GM18499 (cell line): ENCODE results near the gene FBL.

Experiments used
- ATAC-seq: cut with Tn5 transposase; IDR thresholded peaks from one replicate; pipeline ENCODE4 v1.9.1; 2021; ENCODE audit warnings: moderate number of reproducible peaks; ENCODE audit not compliant: insufficient read depth, unreplicated experiment

The FBL gene

DNA sequence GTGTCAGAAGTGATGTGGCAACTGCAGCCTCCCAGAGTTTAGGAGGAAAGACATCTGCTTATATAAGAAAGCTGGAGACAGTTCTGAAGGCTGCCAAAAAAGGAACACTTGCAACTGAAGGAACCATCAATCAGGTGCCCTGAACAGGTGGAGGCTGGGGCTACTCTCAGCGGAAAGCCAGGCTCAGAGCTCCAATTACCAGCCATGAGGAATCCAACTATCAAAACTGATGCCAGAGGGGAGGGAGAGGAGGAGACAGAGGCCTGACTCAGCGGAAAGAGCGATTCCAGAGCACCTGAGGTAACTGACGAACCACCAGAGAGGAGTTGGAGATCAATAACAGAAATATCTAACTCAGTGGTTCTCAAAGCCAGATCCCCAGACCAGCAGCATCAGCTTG, 43.2 kb downstream of the FBL start:
- no peak for ATAC-seq

GRCh38 chr19:39797083-39797482, 49.1 kb downstream of the FBL start:
- ATAC-seq = no peak

- no peak for ATAC-seq
Observed at GRCh38 chr19:39796000-39796498, 50.1 kb downstream of the FBL start.

- ATAC-seq = no peak
Observed at GRCh38 chr19:39795001-39795400, 51.2 kb downstream of the FBL start.

- ATAC-seq = no peak
Observed at GRCh38 chr19:39792999-39793546, 53.1 kb downstream of the FBL start.

GRCh38 chr19:39788244-39788643, 57.9 kb downstream of the FBL start:
- ATAC-seq = no peak
